T-cell (primary cell): ENCODE measurements around the gene FAM227B. TPM values are rescaled to one million over a fixed set of nuclear protein-coding genes. Genes with fewer than 3 reads are reported as not detected.

Experiments used
- ATAC-seq, 4 experiments: fragments of 200-7000 bp in 3 of 4; fragments of 150-1000 bp in 1 of 4; cut with Tn5 transposase; replicated peaks in 1 of 4; 1 replicate in 3 of 4; 2 replicates in 1 of 4; pipeline ENCODE4 v1.10.0; 2021; ENCODE audit warnings: moderate library complexity in 3 of 4, mild to moderate bottlenecking in 2 of 4, moderate number of reproducible peaks in 1 of 4
- CTCF ChIA-PET, 2 donors: fragments of 300-600 bp; sonication (Branson Sonifier 250); formaldehyde crosslinking; loops; one replicate each; lab custom pipeline; 2022; ENCODE audit warnings: antibody characterized with exemption in 2 of 2; lab: Charles Lee
- POLR2A ChIA-PET, 2 donors: fragments of 300-600 bp; sonication (Branson Sonifier 250); formaldehyde crosslinking; loops; one replicate each; lab custom pipeline; 2022; ENCODE audit warnings: antibody characterized with exemption in 2 of 2; lab: Charles Lee
- DNase-seq, 35 experiments: peaks; one replicate each; pipeline versions ENCODE4 v3.0.0 to v3.0.0-alpha.2; 2013 to 2023
- H3K27ac ChIP-seq: one replicate; pipeline ENCODE4 v1.5.1; 2013; ENCODE audit warnings: low read length
- H3K27me3 ChIP-seq, 2 experiments: replicated peaks in 1 of 2; 1 replicate in 1 of 2; 2 replicates in 1 of 2; pipeline versions ENCODE4 v1.6.1 to v1.7.0; 2013; ENCODE audit warnings: low read length in 1 of 2, mixed read lengths in 1 of 2; ENCODE audit not compliant: control insufficient read depth in 2 of 2, insufficient read depth in 2 of 2; ENCODE audit errors: extremely low read depth in 1 of 2
- H3K36me3 ChIP-seq, 2 donors: 1 replicate in 1 of 2; 2 replicates in 1 of 2; pipeline versions ENCODE4 v1.6.1 to v1.7.0; 2013; ENCODE audit warnings: low read length in 1 of 2; ENCODE audit not compliant: control insufficient read depth in 2 of 2, insufficient read depth in 1 of 2; ENCODE audit errors: extremely low read depth in 1 of 2
- H3K4me1 ChIP-seq, 2 experiments: 1 replicate in 1 of 2; 2 replicates in 1 of 2; pipeline versions ENCODE4 v1.6.1 to v1.7.0; 2013; ENCODE audit warnings: low read length in 2 of 2, mixed read lengths in 1 of 2; ENCODE audit not compliant: insufficient read depth in 2 of 2, control insufficient read depth in 1 of 2; ENCODE audit errors: extremely low read depth in 1 of 2
- H3K4me3 ChIP-seq, 2 donors: 1 replicate in 1 of 2; 2 replicates in 1 of 2; pipeline versions ENCODE4 v1.5.1 to v1.7.0; 2013; ENCODE audit warnings: mild to moderate bottlenecking in 2 of 2, low read length in 1 of 2, moderate library complexity in 1 of 2; ENCODE audit not compliant: control insufficient read depth in 1 of 2; ENCODE audit errors: extremely low read depth in 1 of 2
- H3K9me3 ChIP-seq: 2 replicates; pipeline ENCODE4 v1.7.0; 2013
- H3K27ac Mint-ChIP-seq, 2 donors: one replicate each; pipeline ENCODE4 v1.8.0; 2020 to 2021; ENCODE audit warnings: mild to moderate bottlenecking in 2 of 2, mixed read lengths in 2 of 2
- H3K27me3 Mint-ChIP-seq, 2 donors: one replicate each; pipeline ENCODE4 v1.8.0; 2021 to 2022; ENCODE audit warnings: mixed read lengths in 2 of 2
- H3K36me3 Mint-ChIP-seq: one replicate; pipeline ENCODE4 v1.8.0; 2021; ENCODE audit warnings: mixed read lengths
- H3K4me1 Mint-ChIP-seq, 3 donors: one replicate each; pipeline ENCODE4 v1.8.0; 2020 to 2022; ENCODE audit warnings: mixed read lengths in 3 of 3, mild to moderate bottlenecking in 1 of 3
- H3K4me3 Mint-ChIP-seq, 3 donors: one replicate each; pipeline ENCODE4 v1.8.0; 2020 to 2022; ENCODE audit warnings: mild to moderate bottlenecking in 3 of 3, mixed read lengths in 3 of 3, moderate library complexity in 3 of 3
- H3K9me3 Mint-ChIP-seq, 3 donors: one replicate each; pipeline ENCODE4 v1.8.0; 2020 to 2022; ENCODE audit warnings: mixed read lengths in 3 of 3
- WGBS: methylation state at CpG from one replicate; pipeline ENCODE4 v1.1.5; 2013; ENCODE audit warnings: missing lambda C conversion rate; ENCODE audit not compliant: insufficient coverage; 5-methylcytosine and 5-hydroxymethylcytosine counted together
- total RNA-seq, 35 experiments: library from RNA in 6 of 35; stranded (reverse) in 6 of 35; fragments of 120-200 nt in 1 of 35; gene quantifications; one replicate each; pipeline versions ENCODE4 v1.2.1 to v1.2.4 and lab custom pipeline; 2013 to 2026

FAM227B gene
- total RNA-seq, 5 donors from 2014 or later (not counting 1 experiment from before 2014, with no cell fraction given): 4.7 to 11.2 (median 8.0) TPM

- ATAC-seq: no peak
- H3K27me3 ChIP-seq: no peaks in the 10 kb centered on the region
- H3K4me3 Mint-ChIP-seq: no peak overlapping the region
- no peak overlapping the region for H3K27ac Mint-ChIP-seq
- ChIA-PET POLR2A (no interaction called here), CTCF (no interaction called here)
- H3K36me3 ChIP-seq: no peaks in the 10 kb centered on the region
- H3K4me1 Mint-ChIP-seq: peaks cover 0 to 11% (median 10%) of the 10 kb centered on the region in 3 donors
- H3K36me3 Mint-ChIP-seq: no peaks in the 10 kb centered on the region
- H3K4me1 ChIP-seq: no peaks in the 10 kb centered on the region
- WGBS: 88% methylated on average over 1 of the region's 2 CpGs
- peaks cover 3 to 4% of the 10 kb centered on the region in 2 donors for H3K27me3 Mint-ChIP-seq
- no peaks in the 10 kb centered on the region for H3K9me3 Mint-ChIP-seq
- H3K27ac ChIP-seq: no peak overlapping the region
- H3K4me3 ChIP-seq: no peak overlapping the region
- H3K9me3 ChIP-seq: no peaks in the 10 kb centered on the region
- DNase-seq: no peak
These were observed 152.2 kb downstream of the FAM227B start for GRCh38 chr15:49468481-49468839.

DNA sequence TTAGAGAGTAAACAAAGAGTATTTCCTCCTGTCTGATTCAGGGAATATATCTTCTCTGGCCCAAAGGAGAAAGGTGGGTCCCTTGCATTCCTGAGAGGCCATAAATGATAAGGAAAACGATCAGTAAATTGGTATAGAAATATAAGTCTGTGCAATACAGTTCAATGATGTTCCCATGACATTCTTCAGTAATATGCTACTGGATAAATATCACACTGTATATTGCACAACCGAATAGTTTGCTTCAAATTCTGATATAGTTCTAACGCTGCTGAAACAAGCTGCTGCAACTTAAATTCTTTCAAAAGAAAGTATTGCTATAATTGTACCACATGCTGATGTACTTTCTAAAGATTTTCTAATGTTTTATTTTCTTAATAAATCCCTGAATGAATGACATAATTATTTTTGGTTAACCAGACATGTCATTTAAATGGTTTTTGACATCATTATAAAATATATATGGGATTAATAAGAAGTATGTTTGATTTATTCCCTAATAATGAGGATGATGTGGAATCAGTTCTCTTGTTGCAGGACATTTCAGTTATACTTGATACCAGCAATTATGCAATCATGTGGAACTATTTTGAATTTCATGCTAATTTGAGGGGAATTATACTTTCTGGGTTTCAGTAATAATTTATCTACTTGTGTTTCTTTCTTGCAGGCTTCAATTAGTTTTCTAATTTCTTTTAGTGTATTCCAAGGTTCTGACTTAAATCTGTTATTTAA is 152.7 kb downstream of the FAM227B start:
- DNase-seq: no peak
- H3K4me3 Mint-ChIP-seq: no peak overlapping the region
- H3K27me3 Mint-ChIP-seq: peaks cover 3 to 4% of the 10 kb centered on the region in 2 donors
- CTCF ChIA-PET: no interaction called here
- H3K36me3 Mint-ChIP-seq: no peaks in the 10 kb centered on the region
- no CpG with 5 or more reads among the region's 3 CpGs for WGBS
- H3K4me3 ChIP-seq: no peak overlapping the region
- H3K4me1 ChIP-seq: no peaks in the 10 kb centered on the region
- H3K9me3 ChIP-seq: no peaks in the 10 kb centered on the region
- no peaks in the 10 kb centered on the region for H3K27me3 ChIP-seq
- peaks cover 0 to 11% (median 10%) of the 10 kb centered on the region in 3 donors for H3K4me1 Mint-ChIP-seq
- ATAC-seq: no peak
- POLR2A ChIA-PET: no interaction called here
- H3K27ac ChIP-seq: no peak overlapping the region
- no peaks in the 10 kb centered on the region for H3K9me3 Mint-ChIP-seq
- no peaks in the 10 kb centered on the region for H3K36me3 ChIP-seq
- H3K27ac Mint-ChIP-seq: no peak overlapping the region

DNA sequence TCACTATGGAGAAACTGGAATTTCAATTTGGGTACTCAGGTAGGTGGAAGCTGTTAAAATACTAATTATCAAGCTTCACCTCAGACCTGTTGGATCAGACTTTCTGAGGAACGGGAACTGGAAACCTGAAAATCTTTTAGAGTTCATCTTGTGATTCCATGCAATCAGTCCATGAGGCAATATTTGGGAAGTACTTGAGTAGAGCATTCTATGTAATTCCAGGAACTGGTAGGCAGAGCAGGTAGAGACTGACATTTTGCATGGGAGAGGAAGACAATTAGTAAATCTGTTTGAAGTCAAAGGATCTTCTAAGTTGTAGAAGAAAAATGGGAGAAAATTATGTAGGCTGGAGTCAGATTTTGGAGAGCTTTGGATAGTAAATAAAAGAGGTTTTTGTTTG is 154.5 kb downstream of the FAM227B start:
- Histone ChIP-seq H3K4me3 (no peak overlapping the region), H3K9me3 (no peaks in the 10 kb centered on the region), H3K27ac (no peak overlapping the region), H3K4me1 (no peaks in the 10 kb centered on the region), H3K27me3 (no peaks in the 10 kb centered on the region), H3K36me3 (no peaks in the 10 kb centered on the region)
- H3K4me3 Mint-ChIP-seq: no peak overlapping the region
- 100% methylated on average over 1 of the region's 1 CpG for WGBS
- POLR2A ChIA-PET: no interaction called here
- H3K4me1 Mint-ChIP-seq: peaks cover 0 to 7% (median 5%) of the 10 kb centered on the region in 3 donors
- H3K27ac Mint-ChIP-seq: no peak overlapping the region
- CTCF ChIA-PET: interaction anchor here in 1 of 2 donors (0.5 to 0.7 kb wide), 2 partner anchors 14 to 1004 kb away, joined by 3 read pairs; no protein-coding TSS in a partner anchor
- no peak for DNase-seq
- H3K27me3 Mint-ChIP-seq: no peaks in the 10 kb centered on the region
- no peaks in the 10 kb centered on the region for H3K36me3 Mint-ChIP-seq
- H3K9me3 Mint-ChIP-seq: no peaks in the 10 kb centered on the region
- ATAC-seq: no peak

GRCh38 chr15:49464522-49464921 is 156.1 kb downstream of the FAM227B start:
- Histone ChIP-seq H3K36me3 (no peaks in the 10 kb centered on the region), H3K4me1 (no peaks in the 10 kb centered on the region), H3K9me3 (no peaks in the 10 kb centered on the region), H3K4me3 (no peak overlapping the region), H3K27ac (no peak overlapping the region), H3K27me3 (no peaks in the 10 kb centered on the region)
- no peaks in the 10 kb centered on the region for H3K9me3 Mint-ChIP-seq
- CTCF ChIA-PET: no interaction called here
- no peaks in the 10 kb centered on the region for H3K36me3 Mint-ChIP-seq
- H3K4me3 Mint-ChIP-seq: no peak overlapping the region
- ATAC-seq (no peak), DNase-seq (no peak)
- POLR2A ChIA-PET: no interaction called here
- H3K27me3 Mint-ChIP-seq: no peaks in the 10 kb centered on the region
- H3K27ac Mint-ChIP-seq: no peak overlapping the region
- WGBS: no CpG with 5 or more reads among the region's 3 CpGs
- peaks cover 0 to 7% (median 5%) of the 10 kb centered on the region in 3 donors for H3K4me1 Mint-ChIP-seq

- ATAC-seq (no peak), DNase-seq (no peak)
- no peak overlapping the region for H3K27ac Mint-ChIP-seq
- H3K4me1 ChIP-seq: no peaks in the 10 kb centered on the region
- H3K4me3 Mint-ChIP-seq: no peak overlapping the region
- ChIA-PET POLR2A (no interaction called here), CTCF (no interaction called here)
- peaks cover 0 to 7% (median 5%) of the 10 kb centered on the region in 3 donors for H3K4me1 Mint-ChIP-seq
- H3K27me3 ChIP-seq: no peaks in the 10 kb centered on the region
- H3K36me3 Mint-ChIP-seq: no peaks in the 10 kb centered on the region
- H3K9me3 Mint-ChIP-seq: no peaks in the 10 kb centered on the region
- H3K9me3 ChIP-seq: no peaks in the 10 kb centered on the region
- no peaks in the 10 kb centered on the region for H3K27me3 Mint-ChIP-seq
- WGBS: no CpG with 5 or more reads among the region's 2 CpGs
- H3K4me3 ChIP-seq: no peak overlapping the region
- no peaks in the 10 kb centered on the region for H3K36me3 ChIP-seq
- H3K27ac ChIP-seq: no peak overlapping the region
These were observed 158.3 kb downstream of the FAM227B start for GRCh38 chr15:49462232-49462844.

DNA sequence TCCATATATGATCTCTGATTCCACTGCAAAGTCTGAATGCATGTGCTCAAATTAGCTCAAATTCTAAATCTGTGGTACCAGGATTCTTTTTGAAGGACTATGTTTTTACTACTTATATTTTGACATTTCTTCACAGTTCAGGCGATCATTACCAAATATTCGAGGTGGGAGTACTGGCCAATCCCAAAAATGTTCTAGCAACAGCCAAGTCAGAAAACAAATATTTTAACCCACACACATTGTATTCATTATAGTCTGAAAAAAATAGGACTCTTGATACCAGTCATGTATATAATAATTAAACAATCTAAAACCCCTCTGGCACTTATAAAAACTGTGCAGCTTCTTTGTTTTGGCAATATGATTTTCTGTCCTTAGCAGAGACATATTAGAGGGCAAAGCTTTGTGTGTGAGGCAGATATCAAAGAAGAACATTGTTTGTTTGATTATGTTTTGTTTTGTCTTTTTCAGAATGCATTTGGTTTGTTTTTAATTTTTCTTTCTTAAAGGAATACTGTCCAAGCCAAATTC is 160.1 kb downstream of the FAM227B start:
- ATAC-seq (no peak), DNase-seq (no peak)
- no peaks in the 10 kb centered on the region for H3K9me3 Mint-ChIP-seq
- CTCF ChIA-PET: interaction anchor here in 1 of 2 donors (0.6 kb wide), 1 partner anchor 47 kb away, joined by 3 read pairs; no protein-coding TSS in a partner anchor
- Histone ChIP-seq H3K36me3 (no peaks in the 10 kb centered on the region), H3K4me1 (no peaks in the 10 kb centered on the region), H3K9me3 (no peaks in the 10 kb centered on the region), H3K27me3 (no peaks in the 10 kb centered on the region), H3K4me3 (no peak overlapping the region), H3K27ac (no peak overlapping the region)
- POLR2A ChIA-PET: no interaction called here
- H3K27me3 Mint-ChIP-seq: peaks cover 4 to 7% of the 10 kb centered on the region in 2 donors
- H3K27ac Mint-ChIP-seq: no peak overlapping the region
- H3K4me3 Mint-ChIP-seq: no peak overlapping the region
- no peaks in the 10 kb centered on the region for H3K36me3 Mint-ChIP-seq
- WGBS: no CpG with 5 or more reads among the region's 2 CpGs
- H3K4me1 Mint-ChIP-seq: no peaks in the 10 kb centered on the region
